T-helper 1 cell treated with Interleukin-12 subunit alpha and Interleukin-12 subunit beta and Interleukin-4 antibody, amounts not matched to agents 30 μg/mL and 1 μg/mL, for 36 hours (primary cell): ENCODE results near the gene RHBDL1.

Experiments used
- H3K27ac Mint-ChIP-seq: one replicate; pipeline ENCODE4 v1.8.0; 2021; ENCODE audit warnings: mild to moderate bottlenecking, mixed read lengths
- H3K27me3 Mint-ChIP-seq: one replicate; pipeline ENCODE4 v1.8.0; 2021; ENCODE audit warnings: low read depth, mixed read lengths
- H3K36me3 Mint-ChIP-seq: one replicate; pipeline ENCODE4 v1.8.0; 2021; ENCODE audit warnings: low read depth, mixed read lengths
- H3K4me1 Mint-ChIP-seq: one replicate; pipeline ENCODE4 v1.8.0; 2021; ENCODE audit warnings: low read depth, mixed read lengths
- H3K4me3 Mint-ChIP-seq: one replicate; pipeline ENCODE4 v1.8.0; 2021; ENCODE audit warnings: mild to moderate bottlenecking, moderate library complexity, mixed read lengths
- H3K9me3 Mint-ChIP-seq: one replicate; pipeline ENCODE4 v1.8.0; 2021; ENCODE audit warnings: mixed read lengths

The RHBDL1 gene

GRCh38 chr16:692356-693108 lies 17.1 kb downstream of the RHBDL1 start:
- H3K4me1 Mint-ChIP-seq = peaks cover 12% of the 10 kb centered on the region
- peak overlapping the region; percentile 30 for H3K4me3 Mint-ChIP-seq
- peaks cover 4% of the 10 kb centered on the region for H3K9me3 Mint-ChIP-seq
- H3K27me3 Mint-ChIP-seq = peaks cover 20% of the 10 kb centered on the region
- peaks cover 1% of the 10 kb centered on the region for H3K36me3 Mint-ChIP-seq
- no peak overlapping the region for H3K27ac Mint-ChIP-seq

- Mint-ChIP-seq H3K4me3 (no peak overlapping the region), H3K36me3 (peaks cover 1% of the 10 kb centered on the region), H3K4me1 (peaks cover 12% of the 10 kb centered on the region), H3K27ac (no peak overlapping the region), H3K27me3 (peaks cover 20% of the 10 kb centered on the region), H3K9me3 (peaks cover 4% of the 10 kb centered on the region)
Observed at GRCh38 chr16:693364-693763, 17.9 kb downstream of the RHBDL1 start.

- H3K27me3 Mint-ChIP-seq = peaks cover 20% of the 10 kb centered on the region
- H3K4me3 Mint-ChIP-seq = no peak overlapping the region
- peaks cover 1% of the 10 kb centered on the region for H3K36me3 Mint-ChIP-seq
- H3K4me1 Mint-ChIP-seq = peaks cover 12% of the 10 kb centered on the region
- H3K9me3 Mint-ChIP-seq = peaks cover 4% of the 10 kb centered on the region
- H3K27ac Mint-ChIP-seq = no peak overlapping the region
Observed at GRCh38 chr16:693766-694165, 18.3 kb downstream of the RHBDL1 start.

GRCh38 chr16:694187-694862 lies 18.9 kb downstream of the RHBDL1 start:
- Mint-ChIP-seq H3K27me3 (peaks cover 20% of the 10 kb centered on the region), H3K9me3 (peaks cover 4% of the 10 kb centered on the region), H3K36me3 (peaks cover 1% of the 10 kb centered on the region), H3K4me1 (peaks cover 12% of the 10 kb centered on the region), H3K27ac (peak overlapping the region; percentile 36), H3K4me3 (peak overlapping the region; percentile 34)

- no peak overlapping the region for H3K4me3 Mint-ChIP-seq
- peaks cover 4% of the 10 kb centered on the region for H3K9me3 Mint-ChIP-seq
- peaks cover 10% of the 10 kb centered on the region for H3K4me1 Mint-ChIP-seq
- H3K27me3 Mint-ChIP-seq = peaks cover 20% of the 10 kb centered on the region
- H3K36me3 Mint-ChIP-seq = peaks cover 1% of the 10 kb centered on the region
- no peak overlapping the region for H3K27ac Mint-ChIP-seq
Observed at GRCh38 chr16:694863-695354, 19.4 kb downstream of the RHBDL1 start.

- Mint-ChIP-seq H3K36me3 (peaks cover 1% of the 10 kb centered on the region), H3K9me3 (peaks cover 4% of the 10 kb centered on the region), H3K4me3 (peak overlapping the region; percentile 75), H3K27me3 (peaks cover 24% of the 10 kb centered on the region), H3K4me1 (peaks cover 10% of the 10 kb centered on the region), H3K27ac (peak overlapping the region; percentile 68)
Observed at GRCh38 chr16:695355-696089, 20.1 kb downstream of the RHBDL1 start.

GRCh38 chr16:698911-699671 lies 23.6 kb downstream of the RHBDL1 start:
- H3K27ac Mint-ChIP-seq = no peak overlapping the region
- peaks cover 28% of the 10 kb centered on the region for H3K27me3 Mint-ChIP-seq
- H3K9me3 Mint-ChIP-seq = no peaks in the 10 kb centered on the region
- H3K4me1 Mint-ChIP-seq = peaks cover 4% of the 10 kb centered on the region
- no peaks in the 10 kb centered on the region for H3K36me3 Mint-ChIP-seq
- H3K4me3 Mint-ChIP-seq = no peak overlapping the region

- Mint-ChIP-seq H3K4me3 (no peak overlapping the region), H3K27ac (no peak overlapping the region), H3K27me3 (peaks cover 27% of the 10 kb centered on the region), H3K36me3 (no peaks in the 10 kb centered on the region), H3K4me1 (peaks cover under 1% of the 10 kb centered on the region), H3K9me3 (no peaks in the 10 kb centered on the region)
Observed at GRCh38 chr16:700684-701584, 25.5 kb downstream of the RHBDL1 start.

- H3K4me3 Mint-ChIP-seq = no peak overlapping the region
- H3K27me3 Mint-ChIP-seq = peaks cover 39% of the 10 kb centered on the region
Observed at GRCh38 chr16:702341-702740, 26.9 kb downstream of the RHBDL1 start.

GRCh38 chr16:703406-703805 lies 27.9 kb downstream of the RHBDL1 start:
- Mint-ChIP-seq H3K9me3 (no peaks in the 10 kb centered on the region), H3K27me3 (peaks cover 47% of the 10 kb centered on the region), H3K4me3 (no peak overlapping the region)

More at GRCh38 chr16:702341-702740, 26.9 kb downstream of the RHBDL1 start:
- Mint-ChIP-seq H3K9me3 (no peaks in the 10 kb centered on the region), H3K4me1 (no peaks in the 10 kb centered on the region), H3K27ac (no peak overlapping the region), H3K36me3 (no peaks in the 10 kb centered on the region)

GRCh38 chr16:704047-704446 lies 28.6 kb downstream of the RHBDL1 start:
- Mint-ChIP-seq H3K27ac (no peak overlapping the region), H3K4me3 (no peak overlapping the region), H3K36me3 (no peaks in the 10 kb centered on the region), H3K27me3 (peaks cover 52% of the 10 kb centered on the region), H3K4me1 (no peaks in the 10 kb centered on the region), H3K9me3 (no peaks in the 10 kb centered on the region)

More at GRCh38 chr16:703406-703805, 27.9 kb downstream of the RHBDL1 start:
- Mint-ChIP-seq H3K36me3 (no peaks in the 10 kb centered on the region), H3K4me1 (no peaks in the 10 kb centered on the region), H3K27ac (no peak overlapping the region)

GRCh38 chr16:704552-705380 lies 29.3 kb downstream of the RHBDL1 start:
- no peak overlapping the region for H3K27ac Mint-ChIP-seq
- no peaks in the 10 kb centered on the region for H3K36me3 Mint-ChIP-seq

More at GRCh38 chr16:704552-705380, 29.3 kb downstream of the RHBDL1 start:
- Mint-ChIP-seq H3K27me3 (peaks cover 60% of the 10 kb centered on the region), H3K4me3 (no peak overlapping the region), H3K9me3 (no peaks in the 10 kb centered on the region), H3K4me1 (no peaks in the 10 kb centered on the region)
